Skin of body (tissue), 2 donors: ENCODE results near the gene FGF22. TPM values are rescaled to one million over a fixed set of nuclear protein-coding genes. Genes with fewer than 3 reads are reported as not detected.
"Not testable (repeated sequence)": the region's sequence is repeated elsewhere in the genome, so short reads cannot be mapped to it uniquely, and the experiment has no call there.

Source experiments
- DNase-seq: peaks from one replicate; lab custom pipeline; 2025; lab: John Stamatoyannopoulos, UW
- total RNA-seq: library from RNA; depleted of rRNA; stranded (reverse); fragments of >200 nt; gene quantifications from one replicate; pipeline ENCODE4 v1.2.3, GENCODE V29; 2014

FGF22 gene
- total RNA-seq, 1 donor from 2014 or later, result 1.4 TPM

DNA sequence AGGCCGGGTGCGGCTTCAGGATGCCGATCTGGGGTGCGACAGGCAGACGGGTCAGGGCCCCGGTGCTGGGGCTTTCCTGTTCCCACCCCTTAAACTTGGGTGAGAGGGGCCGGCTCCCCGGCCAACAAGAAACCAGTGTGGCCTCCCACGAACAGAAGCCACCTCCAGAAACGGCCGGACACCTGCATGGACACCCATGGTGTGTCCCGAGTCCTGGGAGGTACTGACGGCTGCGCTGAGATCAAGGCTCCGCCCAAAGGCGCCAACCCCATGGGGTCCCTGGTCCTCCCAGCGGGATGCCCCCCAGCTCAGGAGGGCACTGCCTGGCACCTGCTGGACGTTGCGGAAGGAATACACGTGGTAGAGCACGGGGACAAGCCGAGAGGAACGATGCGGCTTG, 17.9 kb upstream of the FGF22 start:
- no peak for DNase-seq

DNA sequence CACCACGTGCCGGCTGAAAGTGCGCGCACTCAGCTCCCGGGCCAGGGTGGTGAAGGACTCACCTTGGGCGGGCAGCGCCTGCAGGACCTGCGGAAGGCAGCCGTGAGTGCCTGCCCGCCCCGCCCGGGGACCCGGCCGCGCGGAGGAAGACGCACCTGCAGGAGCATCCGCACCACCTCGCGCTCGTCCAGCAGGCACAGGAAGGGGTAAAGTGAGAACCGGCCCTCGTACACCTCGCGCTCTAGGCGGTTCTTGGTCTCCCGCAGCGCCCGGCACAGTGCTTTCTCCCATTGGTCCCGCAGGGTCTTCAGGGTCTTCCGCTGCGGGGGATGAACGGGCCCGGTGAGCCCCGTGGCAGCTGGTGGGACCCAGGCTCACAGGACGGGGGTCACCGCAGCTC, 17.0 kb upstream of the FGF22 start:
- no peak for DNase-seq

DNA sequence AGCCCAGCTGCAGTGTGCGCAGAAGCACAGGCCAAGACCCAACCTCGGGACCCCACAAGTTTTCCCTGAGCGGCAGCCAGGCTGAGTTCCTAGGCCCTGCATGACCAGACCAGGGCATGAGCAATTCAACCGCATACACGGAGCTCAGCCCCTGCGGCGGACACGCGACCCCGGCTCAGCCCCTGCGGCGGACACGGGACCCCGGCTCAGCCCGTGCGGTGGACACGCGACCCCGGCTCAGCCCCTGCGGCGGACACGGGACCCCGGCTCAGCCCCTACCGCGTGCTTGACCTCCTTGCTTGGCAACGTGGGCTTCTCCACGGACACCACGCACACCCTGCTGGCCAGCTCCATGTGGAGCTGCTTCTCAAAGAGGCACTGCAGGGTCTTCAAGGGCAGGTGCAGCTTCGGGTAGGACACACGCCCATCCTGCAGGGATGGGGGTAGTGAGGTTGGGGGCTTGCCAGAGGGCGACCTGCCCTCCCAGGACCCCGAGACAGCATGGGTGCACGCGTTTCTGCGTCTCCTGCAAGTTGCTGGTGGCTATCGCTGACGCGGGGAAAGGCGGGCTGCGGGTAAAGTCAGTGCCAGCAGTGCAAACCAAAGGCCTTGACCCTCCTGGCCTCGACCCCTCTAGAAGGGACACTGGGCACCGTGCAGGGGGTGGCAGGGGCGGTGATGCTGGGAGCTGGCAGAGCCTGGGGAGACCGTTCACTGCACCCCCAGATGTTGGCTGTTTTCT, 16.3 kb upstream of the FGF22 start:
- no peak for DNase-seq

DNA sequence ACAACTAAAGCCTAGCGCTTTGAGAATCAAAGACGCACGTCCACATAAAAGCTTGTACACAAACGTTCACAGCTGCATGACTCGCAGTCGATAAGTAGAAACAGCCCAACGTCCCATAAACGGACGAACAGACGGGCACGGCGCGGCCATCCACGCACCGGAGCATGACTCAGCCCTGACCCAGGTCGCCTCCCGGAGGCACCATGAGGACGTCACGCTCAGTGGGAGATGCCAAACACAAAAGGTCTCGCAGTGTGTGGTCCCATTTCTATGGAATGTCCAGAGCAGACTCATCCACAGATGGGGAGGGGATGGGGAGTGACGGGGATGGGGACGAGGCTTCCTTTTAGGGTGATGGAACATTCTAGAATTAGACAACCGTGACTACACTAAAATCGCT, 15.7 kb upstream of the FGF22 start:
- no peak for DNase-seq

DNA sequence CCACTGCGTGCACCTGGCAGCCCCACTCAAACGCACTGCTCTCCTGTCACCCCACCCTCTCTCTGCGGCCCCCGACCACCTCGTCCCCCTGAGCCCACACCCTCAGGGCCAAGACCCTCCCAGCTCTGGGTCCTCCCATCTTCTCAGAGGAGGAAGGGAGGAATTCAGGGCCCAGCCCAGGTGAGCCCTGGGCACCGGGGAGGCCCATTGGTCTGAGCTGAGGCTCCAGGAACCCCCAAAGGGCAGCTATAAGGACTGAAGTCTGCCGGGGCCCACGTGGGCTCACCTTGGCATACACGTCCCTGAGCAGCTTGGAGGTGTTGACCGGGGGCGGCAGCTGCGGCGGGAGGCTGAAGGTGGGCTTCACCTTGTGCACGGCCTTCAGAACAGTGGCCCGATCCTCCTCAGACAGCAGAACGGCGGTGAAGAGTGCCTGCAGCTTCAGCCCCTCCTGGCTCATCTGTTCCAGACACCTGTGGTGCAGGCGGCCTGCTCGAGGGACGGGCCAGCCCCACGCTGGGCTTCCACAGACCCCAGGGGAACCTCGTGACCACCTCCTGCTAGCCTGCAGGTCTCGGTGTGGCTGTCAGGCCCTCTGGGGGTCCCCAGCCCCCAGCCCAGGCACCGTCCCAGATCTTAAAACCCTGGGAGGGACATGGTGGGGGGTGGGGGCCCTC, 15.1 kb upstream of the FGF22 start:
- DNase-seq, result no peak

DNA sequence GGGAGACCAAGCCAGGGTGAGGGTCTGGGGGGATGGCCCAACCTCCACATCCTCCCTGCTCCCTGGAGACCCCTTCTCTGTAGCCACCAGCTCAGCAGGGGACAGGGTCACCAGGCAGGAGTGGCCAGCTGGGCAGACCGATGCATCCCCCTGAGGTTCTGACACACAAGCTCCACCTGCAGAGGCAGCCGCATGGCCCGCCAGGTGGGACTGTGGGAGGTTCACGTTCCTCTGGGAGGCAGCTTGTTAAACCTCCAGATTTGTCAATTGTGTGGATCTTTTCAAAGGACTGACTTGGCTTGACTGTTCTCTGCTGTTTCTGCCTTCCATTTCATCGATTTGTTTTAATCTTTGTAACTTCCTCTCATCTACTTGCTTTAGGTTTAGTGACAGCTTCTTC, 14.4 kb upstream of the FGF22 start:
- no peak for DNase-seq

DNA sequence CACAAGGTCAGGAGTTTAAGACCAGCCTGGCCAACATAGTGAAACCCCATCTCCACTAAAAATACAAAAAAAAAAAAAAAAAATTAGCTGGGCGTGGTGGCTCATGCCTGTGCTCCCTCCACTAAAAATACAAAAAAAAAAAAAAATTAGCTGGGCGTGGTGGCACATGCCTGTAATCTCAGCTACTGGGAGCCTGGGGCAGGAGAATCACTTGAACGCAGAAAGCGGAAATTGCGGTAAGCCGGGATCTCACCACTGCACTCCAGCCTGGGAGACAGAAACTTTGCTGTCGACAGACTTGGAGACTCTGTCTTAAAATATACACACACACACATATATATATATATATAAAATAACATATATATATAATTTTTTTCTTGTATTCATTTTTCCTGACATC, 13.1 kb upstream of the FGF22 start:
- not testable (repeated sequence) for DNase-seq

DNA sequence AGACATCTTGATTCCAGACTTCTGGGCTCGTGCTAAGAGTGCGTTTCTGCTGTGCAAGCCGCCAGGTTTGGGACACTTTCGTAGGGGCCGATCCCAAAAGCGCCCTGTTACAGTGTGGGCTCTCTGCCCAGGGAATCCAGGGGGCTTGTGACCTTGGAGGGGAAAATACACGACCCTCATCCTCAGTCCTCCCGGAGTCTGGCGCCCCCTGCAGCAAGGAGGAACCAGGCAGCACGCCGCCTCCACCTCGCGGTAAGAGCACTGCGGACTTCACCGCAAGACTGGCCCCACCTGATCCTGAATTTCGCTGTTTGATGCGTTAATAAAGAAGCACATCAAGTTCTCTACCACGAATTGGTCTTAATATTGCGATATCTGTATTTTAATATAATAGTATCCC, 11.5 kb upstream of the FGF22 start:
- DNase-seq, result no peak

DNA sequence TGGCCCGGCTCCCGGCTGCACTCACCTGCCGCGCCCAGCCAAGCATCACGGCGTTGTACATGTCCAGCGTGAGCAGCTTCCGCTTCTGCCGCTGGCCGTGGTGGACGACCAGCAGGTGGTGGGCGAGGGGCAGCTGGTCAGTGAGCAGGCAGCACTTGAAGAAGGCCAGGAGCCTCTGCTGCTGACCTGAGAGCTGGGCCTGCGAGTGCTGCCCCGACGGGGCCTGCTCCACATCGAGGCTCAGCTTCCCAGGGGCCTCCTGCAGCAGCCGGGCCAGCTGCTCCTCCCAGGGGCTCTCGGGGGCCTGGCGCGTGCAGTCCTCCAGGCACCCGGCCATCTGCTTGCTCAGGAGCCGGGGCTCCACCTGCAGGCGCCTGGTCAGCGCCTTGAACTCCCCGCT, 10.2 kb upstream of the FGF22 start:
- not testable (repeated sequence) for DNase-seq

DNA sequence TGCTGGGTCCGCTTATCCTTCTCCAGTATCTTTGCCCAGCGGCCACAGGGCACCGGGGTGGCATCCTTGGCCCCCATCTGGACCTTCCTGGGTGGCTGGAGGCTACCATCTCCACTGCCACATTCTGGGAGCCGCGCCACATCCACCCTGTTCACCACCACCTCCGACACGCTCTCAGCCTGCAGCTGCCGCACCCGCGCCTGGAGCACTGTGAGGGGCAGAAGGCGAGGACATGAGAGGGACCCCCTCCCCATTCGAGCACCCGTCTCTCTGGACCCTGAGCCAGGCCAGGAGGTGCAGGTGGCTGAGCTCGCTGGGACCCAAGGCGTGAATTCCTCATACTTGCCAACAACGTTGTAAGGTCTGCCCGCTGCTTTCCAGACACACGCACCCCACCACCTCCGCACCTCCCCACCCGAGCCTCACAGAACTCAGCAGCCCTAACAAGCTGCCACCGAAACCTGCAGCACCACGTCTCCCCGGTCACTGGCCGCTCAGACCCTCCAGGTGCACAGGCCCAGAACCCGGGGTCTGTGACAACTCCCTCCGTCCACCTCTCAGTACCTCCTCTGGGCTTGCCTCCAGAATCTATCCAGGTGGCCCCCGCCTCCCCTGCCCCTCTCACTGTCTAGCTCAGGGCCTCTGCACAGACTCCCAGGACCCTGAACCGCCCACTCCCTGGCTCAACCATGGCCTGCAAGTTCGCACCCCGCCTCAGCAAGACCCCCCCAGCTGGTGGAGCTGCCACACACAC, 9.5 kb upstream of the FGF22 start:
- DNase-seq, result no peak

DNA sequence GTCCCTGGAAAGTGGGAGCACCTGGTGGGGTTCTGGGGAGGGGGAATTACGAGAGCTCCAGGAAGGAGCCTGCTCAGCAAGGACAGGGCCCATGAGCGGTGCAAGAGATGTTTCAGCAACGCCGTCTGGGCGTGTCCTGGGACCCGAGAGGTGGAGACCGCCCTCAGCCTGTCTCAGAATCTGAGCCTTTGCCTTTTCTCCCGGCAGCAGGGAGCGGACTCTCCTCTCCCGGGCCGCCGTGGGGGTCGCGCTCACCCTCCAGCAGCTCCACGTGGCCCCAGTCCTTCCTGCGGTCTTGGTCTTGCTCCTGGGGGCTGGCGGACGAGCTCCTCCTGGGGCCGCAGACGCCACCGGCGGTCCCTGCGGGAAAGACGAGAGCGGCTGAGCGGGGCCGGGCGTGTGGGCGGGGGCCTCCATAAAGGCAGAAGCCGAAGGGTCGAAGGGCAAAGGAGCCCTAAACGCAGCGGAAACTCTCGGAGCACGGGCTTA, 7.1 kb upstream of the FGF22 start:
- no peak for DNase-seq

DNA sequence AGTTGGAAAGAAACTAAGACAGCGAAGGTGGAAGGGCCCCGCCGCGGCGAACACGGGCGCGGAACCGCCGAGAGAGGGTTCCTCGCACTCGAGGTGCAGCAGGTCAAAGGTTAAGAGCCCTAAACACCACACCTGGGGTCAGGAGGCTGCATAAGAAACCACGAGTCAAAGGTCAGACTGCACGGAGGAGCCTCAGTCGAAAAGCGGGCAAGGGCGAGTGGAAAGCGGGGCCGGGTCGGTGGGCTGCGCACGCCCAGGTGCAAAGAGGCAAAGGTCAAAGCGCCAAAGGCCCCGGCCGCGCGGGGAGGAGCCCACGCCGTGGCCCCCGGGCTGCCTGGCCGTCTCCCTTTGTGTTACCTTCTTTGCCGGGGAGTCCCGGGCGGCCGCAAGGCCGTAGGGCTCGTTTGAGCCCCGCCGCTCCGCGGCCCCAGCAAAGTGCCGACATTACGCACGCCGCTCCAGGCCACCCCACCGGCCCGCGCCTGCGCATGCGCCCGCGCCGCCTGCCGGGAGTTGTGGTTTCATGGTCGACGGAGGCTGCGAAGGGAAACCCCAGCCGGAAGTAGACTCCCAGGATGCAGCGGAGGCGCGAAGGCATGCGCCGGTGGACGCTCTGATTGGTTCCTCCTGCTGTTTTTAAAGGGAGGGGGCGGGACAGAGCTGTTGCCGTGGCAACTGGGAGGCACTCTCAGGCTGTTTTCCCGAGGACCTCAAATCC, 6.5 kb upstream of the FGF22 start, which contains the start of gene POLRMT:
POLRMT (minus strand) TSS at position 470 of the 718 bp plus-strand sequence; CDS start at position 445, 25 bp downstream.
- peak; percentile 99 for DNase-seq

DNA sequence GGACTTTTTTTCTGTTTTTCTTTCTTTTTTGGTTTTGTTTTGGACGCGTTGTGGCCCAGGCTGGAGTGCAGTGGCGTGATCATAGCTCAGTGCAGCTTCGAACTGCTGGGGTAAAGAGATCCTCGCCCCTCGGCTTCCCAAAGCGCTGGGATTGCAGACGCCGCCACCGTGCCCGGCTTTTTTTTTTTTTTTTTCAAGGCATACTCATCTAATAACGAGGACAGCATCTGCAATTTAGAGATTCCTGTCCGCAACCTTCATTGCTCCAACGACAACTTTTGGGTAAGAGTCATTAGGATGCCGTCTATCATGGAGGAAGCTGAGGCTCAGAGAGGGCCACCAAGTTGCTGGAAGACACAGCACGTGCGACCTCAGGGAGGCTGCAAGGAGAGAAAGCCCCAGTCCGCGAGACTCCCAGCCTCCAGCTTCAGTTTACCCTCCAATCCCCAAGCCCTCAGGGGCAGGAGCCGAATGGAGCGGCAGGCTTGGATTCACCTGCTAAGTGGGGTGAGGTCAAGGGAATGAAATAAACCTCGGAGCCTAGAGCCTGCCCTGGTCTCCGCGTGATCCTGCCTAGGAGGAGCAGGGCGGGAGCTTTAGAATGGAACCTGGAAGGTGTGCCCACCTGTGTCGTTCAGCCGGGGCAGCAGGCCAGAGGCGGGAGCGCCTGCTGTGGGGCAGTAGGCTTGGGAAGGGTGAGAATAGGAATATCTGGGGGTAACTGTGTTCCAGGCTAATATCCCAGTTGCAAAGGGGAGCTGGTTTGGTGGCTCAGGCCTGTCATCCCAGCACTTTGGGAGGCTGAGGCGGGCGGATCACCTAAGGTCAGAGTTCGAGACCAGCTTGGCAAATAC, 5.7 kb upstream of the FGF22 start:
- no peak for DNase-seq

DNA sequence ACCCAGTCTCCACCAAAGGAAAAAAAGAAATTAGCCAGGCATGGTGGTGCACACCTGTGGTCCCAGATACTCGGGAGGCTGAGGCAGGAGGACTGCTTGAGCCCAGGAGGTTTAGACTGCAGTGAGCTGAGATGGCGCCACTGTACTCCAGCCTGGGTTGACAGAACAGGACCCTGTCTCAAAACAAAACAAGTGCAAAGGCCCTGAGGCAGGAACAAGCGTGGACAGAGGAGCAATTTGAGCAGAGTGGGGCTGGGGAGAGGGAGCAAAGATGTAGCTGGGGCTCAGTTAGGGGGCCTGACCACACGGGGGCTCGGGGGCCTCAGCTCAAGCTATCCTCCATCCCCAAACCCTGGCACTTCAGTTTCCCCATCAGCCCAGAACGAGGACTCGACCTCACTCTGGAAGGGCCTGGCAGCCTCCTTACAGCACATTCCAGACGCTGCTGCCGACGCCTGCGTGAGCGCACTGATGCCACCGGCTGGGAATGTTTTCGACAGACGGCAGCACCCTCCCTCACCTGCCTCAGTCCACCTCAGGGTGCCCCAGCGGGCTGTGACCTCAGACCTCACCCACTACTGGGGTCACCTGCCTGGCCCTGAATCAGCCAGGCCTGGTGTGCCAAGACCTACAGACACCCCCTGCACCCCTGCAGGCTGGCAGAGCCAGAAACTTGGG, 4.6 kb upstream of the FGF22 start:
- DNase-seq, result no peak

DNA sequence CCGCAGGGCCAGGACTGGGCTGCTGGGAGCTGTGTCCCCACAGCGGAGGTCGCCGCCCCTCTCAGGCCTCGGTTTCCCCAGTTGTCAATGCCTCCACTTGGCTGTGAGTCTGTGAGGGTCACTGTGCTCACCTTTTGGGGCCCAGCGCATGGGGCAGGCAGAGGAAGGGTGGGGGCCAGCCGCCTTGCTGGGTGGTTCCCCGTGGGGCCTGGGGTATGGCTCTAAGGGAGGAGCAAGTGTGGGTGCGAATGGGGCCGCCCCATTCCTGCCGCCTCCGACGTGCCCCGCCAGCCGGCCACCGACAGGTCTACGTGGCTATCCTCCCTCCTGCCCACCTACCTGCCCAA, 800 bp upstream of the FGF22 start:
- no peak for DNase-seq

DNA sequence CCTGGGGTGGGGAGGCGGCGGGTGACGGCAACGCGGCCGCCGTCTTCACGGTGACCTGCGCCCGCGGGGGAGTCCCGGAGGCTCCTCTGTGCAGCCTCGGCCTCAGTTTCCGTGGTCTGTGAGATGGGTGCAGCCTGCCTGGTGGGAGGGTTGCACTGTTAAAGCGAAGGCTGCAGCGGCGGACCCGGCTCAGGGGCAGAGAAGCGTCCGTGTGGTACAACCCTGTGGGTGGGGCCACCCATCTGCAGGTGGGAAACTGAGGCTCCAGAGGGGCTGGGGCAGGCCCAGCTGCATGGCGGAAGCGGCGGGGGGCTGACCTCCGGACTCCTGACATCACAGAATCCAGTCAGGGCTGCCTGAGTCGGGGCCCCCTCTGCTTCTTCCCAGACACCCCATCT, 481 bp downstream of the FGF22 start:
- DNase-seq, result no peak

DNA sequence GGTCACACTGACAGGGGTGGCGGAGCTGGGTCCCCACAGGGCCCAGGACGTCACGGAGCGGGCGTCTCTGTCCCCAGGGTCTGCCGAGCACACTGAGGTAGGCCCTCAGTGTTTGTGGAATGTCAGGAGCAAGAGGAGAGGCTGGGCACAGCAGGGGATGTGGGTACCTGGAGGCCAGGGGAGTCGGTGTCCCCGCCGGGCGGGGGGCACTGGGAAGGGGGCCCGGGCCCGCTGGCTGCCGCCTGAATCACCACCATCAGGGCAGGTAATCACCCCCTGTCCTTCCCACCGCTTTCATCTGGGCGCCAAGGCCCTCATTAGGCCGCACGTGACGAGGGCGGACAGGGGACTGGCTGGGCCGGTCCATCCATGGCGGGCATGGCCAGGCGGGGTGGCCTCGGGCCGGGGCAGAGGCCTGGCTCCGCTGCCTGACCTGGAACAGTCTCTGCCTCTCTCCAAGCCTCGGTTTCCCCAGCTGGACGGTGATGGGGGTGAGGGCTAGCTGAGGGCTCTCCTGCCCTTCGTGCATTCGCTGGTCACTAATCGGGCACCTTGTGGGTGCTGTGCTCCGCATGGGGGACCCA, 1.0 kb downstream of the FGF22 start:
- no peak for DNase-seq

DNA sequence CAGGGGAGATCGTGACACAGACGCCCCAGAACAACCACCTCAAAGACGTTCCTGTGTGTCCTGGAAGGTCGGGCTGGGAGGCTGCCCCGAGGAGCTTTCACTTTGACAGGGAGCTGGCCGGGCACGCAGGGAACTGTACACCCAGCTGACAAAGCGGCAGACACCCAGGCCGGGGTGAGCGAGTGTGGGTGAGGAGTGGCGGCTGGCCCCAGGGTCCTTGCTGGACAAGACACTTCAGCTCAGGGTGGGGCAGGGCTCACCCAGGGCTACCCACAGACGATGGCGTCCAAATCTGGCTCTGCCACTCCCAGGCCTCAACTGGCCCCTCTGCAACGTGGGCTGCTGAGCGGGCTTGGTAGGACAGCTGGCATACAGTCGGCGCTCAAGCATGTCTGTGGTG, 2.0 kb downstream of the FGF22 start:
- DNase-seq, result no peak
